NOMO-1 (cell line): ENCODE results near the gene NEUROG3.
"Not testable (repeated sequence)": the region's sequence is repeated elsewhere in the genome, so short reads cannot be mapped to it uniquely, and the experiment has no call there.

Source experiments
- DNase-seq, 2 experiments: peaks; one replicate each; lab custom pipeline; 2025; ENCODE audit not compliant: unreplicated experiment in 2 of 2; lab: John Stamatoyannopoulos, UW

The NEUROG3 gene

GRCh38 chr10:69572159-69573055 lies 815 bp downstream of the NEUROG3 start:
- peak; percentile 5 to 14 for DNase-seq

GRCh38 chr10:69571618-69572158 lies 1.5 kb downstream of the NEUROG3 start:
- DNase-seq = no peak

GRCh38 chr10:69570050-69570816 lies 3.0 kb downstream of the NEUROG3 start:
- no peak for DNase-seq

- DNase-seq = no peak
These were observed 3.8 kb downstream of the NEUROG3 start for GRCh38 chr10:69569396-69569934.

GRCh38 chr10:69568472-69569395 lies 4.5 kb downstream of the NEUROG3 start:
- DNase-seq = no peak

GRCh38 chr10:69567920-69568319 lies 5.3 kb downstream of the NEUROG3 start:
- peak in 1 of 2 experiments; percentile 13 for DNase-seq

GRCh38 chr10:69562731-69563254 lies 10.4 kb downstream of the NEUROG3 start:
- no peak for DNase-seq

- DNase-seq = no peak
These were observed 13.7 kb downstream of the NEUROG3 start for GRCh38 chr10:69559525-69559924.

GRCh38 chr10:69558559-69558958 lies 14.7 kb downstream of the NEUROG3 start:
- DNase-seq = no peak

GRCh38 chr10:69554611-69555010 lies 18.6 kb downstream of the NEUROG3 start:
- no peak for DNase-seq

GRCh38 chr10:69553328-69553727 lies 19.9 kb downstream of the NEUROG3 start:
- DNase-seq = no peak

GRCh38 chr10:69552268-69552667 lies 21.0 kb downstream of the NEUROG3 start:
- no peak for DNase-seq

GRCh38 chr10:69549959-69550358 lies 23.3 kb downstream of the NEUROG3 start:
- DNase-seq = no peak

- no peak for DNase-seq
These were observed 31.8 kb downstream of the NEUROG3 start for GRCh38 chr10:69541463-69541862.

GRCh38 chr10:69538461-69538860 lies 34.8 kb downstream of the NEUROG3 start:
- no peak for DNase-seq

GRCh38 chr10:69537449-69537848 lies 35.8 kb downstream of the NEUROG3 start:
- no peak for DNase-seq

GRCh38 chr10:69536521-69536920 lies 36.7 kb downstream of the NEUROG3 start:
- not testable (repeated sequence) for DNase-seq

- no peak for DNase-seq
These were observed 39.6 kb downstream of the NEUROG3 start for GRCh38 chr10:69533658-69534057.

GRCh38 chr10:69527961-69528360 lies 45.3 kb downstream of the NEUROG3 start:
- no peak for DNase-seq
